NB4 (cell line): ENCODE results near the gene JPT2.

Experiments used
- CTCF ChIP-seq: IDR thresholded peaks from one replicate; pipeline ENCODE4 v1.5.1; 2012; ENCODE audit warnings: low read depth, low read length
- MAX ChIP-seq: IDR thresholded peaks from 2 replicates; pipeline ENCODE4 v1.6.1; 2011; ENCODE audit warnings: low read depth, low read length

- TF ChIP-seq CTCF (no peak), MAX (no peak)
Measured at GRCh38 chr16:1668612-1669319, 9.3 kb upstream of the JPT2 start.
